Naive thymus-derived CD4-positive, alpha-beta T cell (primary cell): ENCODE results near the gene ITPR1. TPM values are rescaled to one million over a fixed set of nuclear protein-coding genes. Genes with fewer than 3 reads are reported as not detected.
A peak's percentile ranks its signal among the peaks of the same experiment; 100 is the strongest.

Source experiments
- ATAC-seq: fragments of 150-1000 bp; cut with Tn5 transposase; 2 replicates; pipeline ENCODE4 v1.10.0; 2021; ENCODE audit warnings: mild to moderate bottlenecking, moderate library complexity
- CTCF ChIA-PET: fragments of 350-600 bp; sonication (Branson Sonifier 250); formaldehyde crosslinking; loops from one replicate; lab custom pipeline; 2021; ENCODE audit warnings: antibody characterized with exemption; lab: Charles Lee
- POLR2A ChIA-PET: fragments of 350-600 bp; sonication (Branson Sonifier 250); formaldehyde crosslinking; loops from one replicate; lab custom pipeline; 2021; ENCODE audit warnings: antibody characterized with exemption, inconsistent platforms; lab: Charles Lee
- DNase-seq, 9 donors: peaks; one replicate each; pipeline versions ENCODE4 v3.0.0 to v3.0.0-alpha.2; 2020 to 2022; ENCODE audit warnings: mixed read lengths in 1 of 9
- H3K27ac ChIP-seq: one replicate; pipeline ENCODE4 v1.7.0; 2013; ENCODE audit warnings: mild to moderate bottlenecking, low read depth, low read length, moderate library complexity
- H3K27me3 ChIP-seq, 2 donors: one replicate each; pipeline ENCODE4 v1.7.0; 2013; ENCODE audit warnings: low read length in 2 of 2, mild to moderate bottlenecking in 2 of 2, moderate library complexity in 2 of 2; ENCODE audit not compliant: control insufficient read depth in 2 of 2, insufficient read depth in 2 of 2
- H3K36me3 ChIP-seq, 3 experiments: 1 replicate in 2 of 3; 2 replicates in 1 of 3; pipeline ENCODE4 v1.7.0; 2013; ENCODE audit warnings: low read length in 3 of 3, mild to moderate bottlenecking in 3 of 3, moderate library complexity in 1 of 3; ENCODE audit not compliant: insufficient read depth in 3 of 3, control insufficient read depth in 2 of 3
- H3K4me1 ChIP-seq, 2 donors: one replicate each; pipeline ENCODE4 v1.7.0; 2013; ENCODE audit warnings: low read length in 2 of 2, mild to moderate bottlenecking in 2 of 2, moderate library complexity in 1 of 2; ENCODE audit not compliant: control insufficient read depth in 2 of 2, insufficient read depth in 2 of 2
- H3K4me3 ChIP-seq: 2 replicates; pipeline ENCODE4 v1.7.0; 2013; ENCODE audit warnings: mild to moderate bottlenecking, low read length
- H3K9me3 ChIP-seq, 3 experiments: 1 replicate in 2 of 3; 2 replicates in 1 of 3; pipeline ENCODE4 v1.7.0; 2013; ENCODE audit warnings: low read length in 3 of 3; ENCODE audit not compliant: control insufficient read depth in 2 of 3
- H3K27ac Mint-ChIP-seq, 9 donors: one replicate each; pipeline ENCODE4 v1.8.0; 2020 to 2022; ENCODE audit warnings: mixed read lengths in 9 of 9, mild to moderate bottlenecking in 8 of 9, moderate library complexity in 5 of 9, inconsistent platforms in 2 of 9
- H3K27me3 Mint-ChIP-seq, 5 donors: one replicate each; pipeline ENCODE4 v1.8.0; 2021 to 2022; ENCODE audit warnings: mixed read lengths in 5 of 5, mild to moderate bottlenecking in 1 of 5
- H3K36me3 Mint-ChIP-seq, 5 donors: one replicate each; pipeline ENCODE4 v1.8.0; 2020 to 2022; ENCODE audit warnings: mixed read lengths in 5 of 5, mild to moderate bottlenecking in 3 of 5, inconsistent platforms in 1 of 5
- H3K4me1 Mint-ChIP-seq, 7 donors: one replicate each; pipeline ENCODE4 v1.8.0; 2020 to 2022; ENCODE audit warnings: mixed read lengths in 7 of 7, mild to moderate bottlenecking in 3 of 7, inconsistent platforms in 1 of 7
- H3K4me3 Mint-ChIP-seq, 10 donors: one replicate each; pipeline ENCODE4 v1.8.0; 2020 to 2022; ENCODE audit warnings: mild to moderate bottlenecking in 10 of 10, mixed read lengths in 10 of 10, moderate library complexity in 6 of 10, inconsistent platforms in 2 of 10
- H3K9me3 Mint-ChIP-seq, 11 donors: one replicate each; pipeline ENCODE4 v1.8.0; 2020 to 2022; ENCODE audit warnings: mixed read lengths in 11 of 11, mild to moderate bottlenecking in 4 of 11, inconsistent platforms in 1 of 11, moderate library complexity in 1 of 11
- intact Hi-C, 2 donors: fragments of 100-400 bp; cut with micrococcal nuclease; formaldehyde crosslinking; loops; one replicate each; pipeline ENCODE4 v1.15.1; 2023
- polyA plus RNA-seq, 2 donors: library from polyadenylated mRNA; unstranded; fragments of 300-500 nt; fragmentation: Illumina TruSeq; gene quantifications; one replicate each; pipeline ENCODE4 v1.2.3, GENCODE V29; 2021
- total RNA-seq, 6 experiments: library from RNA in 5 of 6; stranded (reverse) in 5 of 6; gene quantifications; 1 replicate in 5 of 6; 2 replicates in 1 of 6; pipeline ENCODE4 v1.2.3 and lab custom pipeline; 2021 to 2026

Gene ITPR1
- total and polyA plus RNA-seq, 7 experiments from 2014 or later: 15.1 to 118 (median 83.8) TPM

GRCh38 chr3:4852780-4853748 is 359.9 kb downstream of the ITPR1 start:
- POLR2A ChIA-PET: interaction anchor here (0.6 kb wide), 2 partner anchors 9 to 70 kb away, joined by 3 read pairs; no protein-coding TSS in a partner anchor
- Mint-ChIP-seq H3K27me3 (no peaks in the 10 kb centered on the region), H3K9me3 (peaks cover 0 to 6% (median 0%) of the 10 kb centered on the region in 11 donors)

GRCh38 chr3:4853749-4854140 is 360.6 kb downstream of the ITPR1 start:
- Histone ChIP-seq H3K27me3 (no peaks in the 10 kb centered on the region), H3K36me3 (no peaks in the 10 kb centered on the region), H3K9me3 (no peaks in the 10 kb centered on the region), H3K4me3 (no peak overlapping the region), H3K27ac (no peak overlapping the region), H3K4me1 (peaks cover 27 to 35% of the 10 kb centered on the region in 2 donors)
- POLR2A ChIA-PET: no interaction called here
- Mint-ChIP-seq H3K4me1 (peaks cover 38 to 79% (median 66%) of the 10 kb centered on the region in 7 donors), H3K9me3 (peaks cover 0 to 9% (median 0%) of the 10 kb centered on the region in 11 donors), H3K36me3 (peaks cover 6 to 45% (median 19%) of the 10 kb centered on the region in 5 donors), H3K27me3 (no peaks in the 10 kb centered on the region), H3K27ac (peak overlapping the region; percentile 7 to 86 (median 66)), H3K4me3 (peak overlapping the region in 2 of 10 donors; percentile 39 to 56)
- intact Hi-C loops: loop anchor here in 1 of 2 donors (5.0 kb wide), 1 partner anchor 344 kb away; no protein-coding TSS in a partner anchor
- no peak for ATAC-seq
- CTCF ChIA-PET: no interaction called here
- DNase-seq: no peak

More at GRCh38 chr3:4852780-4853748, 359.9 kb downstream of the ITPR1 start:
- no peaks in the 10 kb centered on the region for H3K36me3 ChIP-seq
- H3K27ac ChIP-seq: no peak overlapping the region
- Mint-ChIP-seq H3K36me3 (peaks cover 6 to 44% (median 15%) of the 10 kb centered on the region in 5 donors), H3K4me3 (peak overlapping the region in 1 of 10 donors; percentile 56), H3K27ac (peak overlapping the region; percentile 26 to 86 (median 66)), H3K4me1 (peaks cover 45 to 85% (median 71%) of the 10 kb centered on the region in 7 donors)
- no peaks in the 10 kb centered on the region for H3K9me3 ChIP-seq
- H3K4me1 ChIP-seq: peaks cover 29 to 42% of the 10 kb centered on the region in 2 donors
- intact Hi-C loops: loop anchor here in 1 of 2 donors (5.0 kb wide), 1 partner anchor 344 kb away; no protein-coding TSS in a partner anchor
- H3K27me3 ChIP-seq: no peaks in the 10 kb centered on the region
- H3K4me3 ChIP-seq: no peak overlapping the region
- no peak for ATAC-seq
- CTCF ChIA-PET: no interaction called here
- DNase-seq: no peak

- H3K27ac ChIP-seq: no peak overlapping the region
- peaks cover 28 to 63% (median 49%) of the 10 kb centered on the region in 7 donors for H3K4me1 Mint-ChIP-seq
- no peaks in the 10 kb centered on the region for H3K9me3 ChIP-seq
- H3K4me3 ChIP-seq: no peak overlapping the region
- peaks cover 6 to 55% (median 23%) of the 10 kb centered on the region in 5 donors for H3K36me3 Mint-ChIP-seq
- H3K36me3 ChIP-seq: no peaks in the 10 kb centered on the region
- no peaks in the 10 kb centered on the region for H3K27me3 Mint-ChIP-seq
- DNase-seq: no peak
- POLR2A ChIA-PET: interaction anchor here (1.2 kb wide), 1 partner anchor 9 kb away, joined by 3 read pairs; no protein-coding TSS in a partner anchor
- peak overlapping the region in 5 of 9 donors; percentile 19 to 79 (median 61) for H3K27ac Mint-ChIP-seq
- H3K4me3 Mint-ChIP-seq: peak overlapping the region in 1 of 10 donors; percentile 37
- no peaks in the 10 kb centered on the region for H3K27me3 ChIP-seq
- CTCF ChIA-PET: no interaction called here
- peaks cover 9 to 15% of the 10 kb centered on the region in 2 donors for H3K4me1 ChIP-seq
- peaks cover 0 to 16% (median 0%) of the 10 kb centered on the region in 11 donors for H3K9me3 Mint-ChIP-seq
- ATAC-seq: no peak
- intact Hi-C loops: no loop called here
Measured at GRCh38 chr3:4855676-4856075, 362.5 kb downstream of the ITPR1 start.

- Mint-ChIP-seq H3K9me3 (peaks cover 0 to 19% (median 1%) of the 10 kb centered on the region in 11 donors), H3K4me3 (no peak overlapping the region), H3K27me3 (no peaks in the 10 kb centered on the region), H3K36me3 (peaks cover 7 to 60% (median 24%) of the 10 kb centered on the region in 5 donors), H3K27ac (peak overlapping the region in 3 of 9 donors; percentile 19 to 58 (median 56)), H3K4me1 (peaks cover 24 to 59% (median 44%) of the 10 kb centered on the region in 7 donors)
- no peak overlapping the region for H3K4me3 ChIP-seq
- H3K9me3 ChIP-seq: no peaks in the 10 kb centered on the region
- ChIA-PET POLR2A (interaction anchor here (1.2 kb wide), 1 partner anchor 9 kb away, joined by 3 read pairs; no protein-coding TSS in a partner anchor), CTCF (no interaction called here)
- intact Hi-C loops: no loop called here
- ATAC-seq (no peak), DNase-seq (no peak)
- H3K36me3 ChIP-seq: no peaks in the 10 kb centered on the region
- no peak overlapping the region for H3K27ac ChIP-seq
- H3K4me1 ChIP-seq: peaks cover 6 to 11% of the 10 kb centered on the region in 2 donors
- no peaks in the 10 kb centered on the region for H3K27me3 ChIP-seq
Measured at GRCh38 chr3:4856136-4856535, 363.0 kb downstream of the ITPR1 start.

GRCh38 chr3:4856564-4856963 is 363.4 kb downstream of the ITPR1 start:
- no peak for DNase-seq
- intact Hi-C loops: no loop called here
- Histone ChIP-seq H3K36me3 (no peaks in the 10 kb centered on the region), H3K4me3 (no peak overlapping the region), H3K27me3 (no peaks in the 10 kb centered on the region), H3K27ac (no peak overlapping the region), H3K9me3 (peaks cover 0 to under 1% (median 0%) of the 10 kb centered on the region in 3 experiments), H3K4me1 (peaks cover 2 to 7% of the 10 kb centered on the region in 2 donors)
- ATAC-seq: no peak
- H3K4me1 Mint-ChIP-seq: peaks cover 20 to 55% (median 40%) of the 10 kb centered on the region in 7 donors
- POLR2A ChIA-PET: no interaction called here
- H3K27ac Mint-ChIP-seq: peak overlapping the region in 1 of 9 donors; percentile 46
- H3K36me3 Mint-ChIP-seq: peaks cover 10 to 63% (median 26%) of the 10 kb centered on the region in 5 donors
- H3K4me3 Mint-ChIP-seq: no peak overlapping the region
- H3K9me3 Mint-ChIP-seq: peaks cover 0 to 22% (median 4%) of the 10 kb centered on the region in 11 donors
- H3K27me3 Mint-ChIP-seq: no peaks in the 10 kb centered on the region
- CTCF ChIA-PET: no interaction called here

GRCh38 chr3:4856986-4857385 is 363.8 kb downstream of the ITPR1 start:
- Histone ChIP-seq H3K27ac (no peak overlapping the region), H3K4me1 (peaks cover 0 to 7% of the 10 kb centered on the region in 2 donors), H3K36me3 (no peaks in the 10 kb centered on the region), H3K27me3 (no peaks in the 10 kb centered on the region), H3K9me3 (peaks cover 0 to 4% (median 0%) of the 10 kb centered on the region in 3 experiments), H3K4me3 (no peak overlapping the region)
- ChIA-PET CTCF (no interaction called here), POLR2A (no interaction called here)
- Mint-ChIP-seq H3K27ac (peak overlapping the region in 1 of 9 donors; percentile 46), H3K4me1 (peaks cover 19 to 50% (median 38%) of the 10 kb centered on the region in 7 donors), H3K27me3 (no peaks in the 10 kb centered on the region), H3K9me3 (peaks cover 0 to 22% (median 6%) of the 10 kb centered on the region in 11 donors), H3K36me3 (peaks cover 10 to 67% (median 26%) of the 10 kb centered on the region in 5 donors), H3K4me3 (no peak overlapping the region)
- no peak for ATAC-seq
- no peak for DNase-seq
- intact Hi-C loops: no loop called here
